H1 (cell line): ENCODE data around the gene SPACDR. TPM values are rescaled to one million over a fixed set of nuclear protein-coding genes. Genes with fewer than 3 reads are reported as not detected.

Experiments
- ASH2L ChIP-seq: fragments of 200-600, 300-600 bp; sonication (generic); IDR thresholded peaks from one replicate; pipeline ENCODE4 v1.7.1; 2017; ENCODE audit warnings: low read length
- ATF2 ChIP-seq: IDR thresholded peaks from 2 replicates; pipeline ENCODE4 v1.6.1; 2012; ENCODE audit warnings: low read length, inconsistent platforms
- BRCA1 ChIP-seq: IDR thresholded peaks from 2 replicates; pipeline ENCODE4 v1.6.1; 2012; ENCODE audit warnings: low read depth, low read length, improper control_type of control experiment
- CHD1 ChIP-seq: IDR thresholded peaks from 2 replicates; pipeline ENCODE4 v1.6.1; 2012; ENCODE audit warnings: low read depth, low read length, improper control_type of control experiment
- CREB1 ChIP-seq: IDR thresholded peaks from 2 replicates; pipeline ENCODE4 v1.6.1; 2012; ENCODE audit warnings: inconsistent platforms
- EGR1 ChIP-seq: IDR thresholded peaks from 2 replicates; pipeline ENCODE4 v1.6.1; 2011; ENCODE audit warnings: low read depth, low read length, borderline replicate concordance
- GTF2F1 ChIP-seq: IDR thresholded peaks from 2 replicates; pipeline ENCODE4 v1.6.1; 2012; ENCODE audit warnings: low read depth, low read length, improper control_type of control experiment, borderline replicate concordance
- HDAC2 ChIP-seq, 2 experiments: fragments of 300-600 bp in 1 of 2; sonication (generic) in 1 of 2; IDR thresholded peaks; 2 replicates each; pipeline ENCODE4 v1.6.1; 2011 to 2012; ENCODE audit warnings: low read depth in 2 of 2, low read length in 2 of 2, mild to moderate bottlenecking in 2 of 2, moderate library complexity in 2 of 2, borderline replicate concordance in 1 of 2, inconsistent platforms in 1 of 2
- PHF8 ChIP-seq: fragments of 200-600 bp; sonication (generic); conservative IDR thresholded peaks from 2 replicates; pipeline ENCODE4 v1.7.1; 2012; ENCODE audit warnings: low read depth, mild to moderate bottlenecking, inconsistent platforms, low read length, moderate library complexity
- POLR2AphosphoS5 ChIP-seq: IDR thresholded peaks from 2 replicates; pipeline ENCODE4 v1.6.1; 2011; ENCODE audit warnings: low read depth, low read length
- RBBP5 ChIP-seq: IDR thresholded peaks from 2 replicates; pipeline ENCODE4 v1.7.1; 2012; ENCODE audit warnings: low read depth, mild to moderate bottlenecking, inconsistent platforms, low read length, moderate library complexity, borderline replicate concordance
- SIX5 ChIP-seq: IDR thresholded peaks from 2 replicates; pipeline ENCODE4 v1.6.1; 2011; ENCODE audit warnings: mild to moderate bottlenecking, low read depth, low read length
- SP1 ChIP-seq: IDR thresholded peaks from 2 replicates; pipeline ENCODE4 v1.6.1; 2011; ENCODE audit warnings: low read depth, low read length
- SP4 ChIP-seq: IDR thresholded peaks from 2 replicates; pipeline ENCODE4 v1.6.1; 2012; ENCODE audit warnings: low read length, inconsistent platforms
- SRF ChIP-seq: IDR thresholded peaks from 2 replicates; pipeline ENCODE4 v1.6.1; 2011; ENCODE audit warnings: mild to moderate bottlenecking, low read depth, low read length, moderate library complexity
- SUZ12 ChIP-seq: fragments of 200-600 bp; sonication (generic); IDR thresholded peaks from 2 replicates; pipeline ENCODE4 v1.6.1; 2012; ENCODE audit warnings: mild to moderate bottlenecking, inconsistent platforms, low read length, moderate library complexity, mixed read lengths
- TAF7 ChIP-seq: optimal IDR thresholded peaks from 2 replicates; pipeline ENCODE3; 2011; ENCODE audit warnings: low read depth, mild to moderate bottlenecking, inconsistent platforms, low read length, moderate library complexity, borderline replicate concordance
- TBP ChIP-seq: IDR thresholded peaks from 2 replicates; pipeline ENCODE4 v1.6.1; 2011; ENCODE audit warnings: low read depth, low read length, improper control_type of control experiment
- TCF12 ChIP-seq: IDR thresholded peaks from 2 replicates; pipeline ENCODE4 v1.6.1; 2011; ENCODE audit warnings: low read depth, mild to moderate bottlenecking, low read length
- USF2 ChIP-seq: IDR thresholded peaks from 2 replicates; pipeline ENCODE4 v1.6.1; 2011; ENCODE audit warnings: low read length, improper control_type of control experiment
- YY1 ChIP-seq: IDR thresholded peaks from 2 replicates; pipeline ENCODE4 v1.6.1; 2011; ENCODE audit warnings: low read depth, mild to moderate bottlenecking, low read length
- polyA plus RNA-seq, 7 experiments: library from polyadenylated mRNA; depleted of rRNA in 3 of 7; stranded (reverse) in 5 of 7; unstranded in 2 of 7; fragments of >200 nt in 5 of 7; fragments of 200-250 nt in 2 of 7; gene quantifications; 1 replicate in 5 of 7; 2 replicates in 1 of 7; 4 replicates in 1 of 7; pipeline versions ENCODE4 v1.2.1 to v1.2.3, GENCODE V29; 2011 to 2013; ENCODE audit warnings: missing spikeins in 2 of 7, mixed read lengths in 2 of 7
- total RNA-seq: library from RNA; stranded (reverse); fragmentation: NEBNext Ultra II Directional; extraction: Animal tissue kit (Norgen Biotek cat#: 25700); gene quantifications from 2 replicates; pipeline ENCODE4 v1.2.1, GENCODE V29; 2021
- TF ChIP-seq, protein P1 (sequence below): IDR thresholded peaks from 2 replicates; pipeline ENCODE4 v1.6.1; 2011; ENCODE audit warnings: low read depth, mild to moderate bottlenecking, low read length; ENCODE audit not compliant: insufficient read depth

SPACDR gene
- total and polyA plus RNA-seq, 2 of the 8 experiments (the other 6 are each of a cell fraction or from before 2014, with no cell fraction given): 0.26 TPM; not detected in 1

GRCh38 chr7:100428967-100429636, 35.0 kb downstream of the SPACDR start (continued):
- TF ChIP-seq SUZ12: no peak
- TF ChIP-seq SIX5: no peak
- TF ChIP-seq EGR1: no peak
- peak; percentile 95 for TF ChIP-seq POLR2AphosphoS5
- TF ChIP-seq, protein P1, sequence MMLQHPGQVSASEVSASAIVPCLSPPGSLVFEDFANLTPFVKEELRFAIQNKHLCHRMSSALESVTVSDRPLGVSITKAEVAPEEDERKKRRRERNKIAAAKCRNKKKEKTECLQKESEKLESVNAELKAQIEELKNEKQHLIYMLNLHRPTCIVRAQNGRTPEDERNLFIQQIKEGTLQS: 0 out of 2 replicates have a peak, but pooled peaks have one; percentile 56
- TF ChIP-seq CHD1: peak; percentile 36
- TF ChIP-seq TCF12: no peak
- TF ChIP-seq GTF2F1: 0 out of 2 replicates have a peak, but pooled peaks have one; percentile 46
- peak; percentile 86 for TF ChIP-seq TAF7
- TF ChIP-seq PHF8: peak; percentile 58
- no peak for TF ChIP-seq RBBP5
- TF ChIP-seq SRF: no peak; the same call in 1 of the 2 replicates
- peak; percentile 91 for TF ChIP-seq TBP
- no peak for TF ChIP-seq BRCA1
- TF ChIP-seq ASH2L: peak; percentile 75
- peak; percentile 19; the same call in 1 of the 2 replicates for TF ChIP-seq SP4
- no peak; a peak in 1 of 4 replicates for TF ChIP-seq HDAC2 (IDR thresholded peaks at IDR 0.05; ENCODE audit: borderline replicate concordance in 1 of 2, low read depth in 2 of 2, low read length in 2 of 2)
- 0 out of 2 replicates have a peak, but pooled peaks have one; percentile 54 for TF ChIP-seq SP1
- peak; percentile 84 for TF ChIP-seq USF2
- peak; percentile 22; the same call in 1 of the 2 replicates for TF ChIP-seq ATF2
- TF ChIP-seq CREB1: peak; percentile 96
- TF ChIP-seq YY1: no peak
